Ecto neural progenitor cell (in vitro differentiated cells): ENCODE results near the gene SGK1.

Source experiments
- DNase-seq: peaks from one replicate; pipeline ENCODE4 v3.0.0-alpha.2; 2018; ENCODE audit warnings: low spot score

The SGK1 gene

GRCh38 chr6:134317471-134318131, at the start of gene SGK1:
Gene SGK1 (minus strand): TSS chr6:134318112. CDS start chr6:134317460, 652 bp downstream.
- peak; percentile 63 for DNase-seq

GRCh38 chr6:134363323-134364039, 45.6 kb upstream of the SGK1 start:
- DNase-seq, result no peak

- DNase-seq, result no peak
These were observed 43.1 kb upstream of the SGK1 start for GRCh38 chr6:134361011-134361410.

GRCh38 chr6:134359302-134359701, 41.4 kb upstream of the SGK1 start:
- DNase-seq, result no peak

GRCh38 chr6:134358320-134358719, 40.4 kb upstream of the SGK1 start:
- DNase-seq, result no peak

- no peak for DNase-seq
These were observed 39.1 kb upstream of the SGK1 start for GRCh38 chr6:134357022-134357487.

GRCh38 chr6:134356405-134356804, 38.5 kb upstream of the SGK1 start:
- DNase-seq, result no peak

GRCh38 chr6:134352786-134353480, 35.0 kb upstream of the SGK1 start:
- no peak for DNase-seq

- DNase-seq, result peak; percentile 48
These were observed 33.9 kb upstream of the SGK1 start for GRCh38 chr6:134351615-134352474.

- DNase-seq, result no peak
These were observed 30.2 kb upstream of the SGK1 start for GRCh38 chr6:134347885-134348805.

GRCh38 chr6:134346932-134347545, 29.1 kb upstream of the SGK1 start:
- no peak for DNase-seq

- peak; percentile 20 for DNase-seq
These were observed 27.9 kb upstream of the SGK1 start for GRCh38 chr6:134345789-134346188.

GRCh38 chr6:134343066-134343465, 25.2 kb upstream of the SGK1 start:
- DNase-seq, result no peak

GRCh38 chr6:134341999-134342567, 24.2 kb upstream of the SGK1 start:
- no peak for DNase-seq

- DNase-seq, result no peak
These were observed 22.5 kb upstream of the SGK1 start for GRCh38 chr6:134340179-134340975.

- no peak for DNase-seq
These were observed 21.3 kb upstream of the SGK1 start for GRCh38 chr6:134339216-134339615.

GRCh38 chr6:134331256-134331655, 13.3 kb upstream of the SGK1 start:
- DNase-seq, result no peak

GRCh38 chr6:134330555-134330954, 12.6 kb upstream of the SGK1 start:
- DNase-seq, result no peak

GRCh38 chr6:134328792-134329191, 10.9 kb upstream of the SGK1 start:
- DNase-seq, result no peak
